Testis (tissue), 3 donors: ENCODE data around the gene BMPR1B. TPM values are rescaled to one million over a fixed set of nuclear protein-coding genes. Genes with fewer than 3 reads are reported as not detected.

Experiments used
- DNase-seq: peaks from one replicate; pipeline ENCODE4 v3.0.0-alpha.2; 2019
- H3K27ac ChIP-seq, 2 donors: fragments of 200-600 bp; sonication (generic); one replicate each; pipeline ENCODE4 v1.5.1; 2019
- H3K27me3 ChIP-seq: fragments of 200-600 bp; sonication (generic); one replicate; pipeline ENCODE4 v1.5.1; 2019
- H3K36me3 ChIP-seq: fragments of 200-600 bp; sonication (generic); one replicate; pipeline ENCODE4 v1.5.1; 2017; ENCODE audit warnings: low read depth; ENCODE audit errors: missing control alignments
- H3K4me1 ChIP-seq: fragments of 200-600 bp; sonication (generic); one replicate; pipeline ENCODE4 v1.5.1; 2019
- H3K4me3 ChIP-seq, 2 donors: fragments of 200-600 bp; sonication (generic); one replicate each; pipeline ENCODE4 v1.5.1; 2017 to 2019
- H3K9me3 ChIP-seq: fragments of 200-600 bp; sonication (generic); one replicate; pipeline ENCODE4 v1.5.1; 2017
- CTCF ChIP-seq, 3 experiments: fragments of 450-650 bp in 2 of 3; fragments of 200-600 bp in 1 of 3; sonication (generic) in 1 of 3; IDR thresholded peaks; one replicate each; pipeline ENCODE4 v1.5.1; 2016 to 2019; ENCODE audit warnings: antibody characterized with exemption in 3 of 3, mild to moderate bottlenecking in 2 of 3, moderate library complexity in 1 of 3
- POLR2A ChIP-seq: fragments of 450-650 bp; IDR thresholded peaks from one replicate; pipeline ENCODE4 v1.6.1; 2017; ENCODE audit warnings: antibody characterized with exemption, mild to moderate bottlenecking, moderate library complexity
- WGBS, 2 donors: methylation state at CpG; one replicate each; pipeline ENCODE4 v1.1.5; 2018; 5-methylcytosine and 5-hydroxymethylcytosine counted together
- intact Hi-C: fragments of 100-400 bp; cut with DNase I; formaldehyde crosslinking; loops from one replicate; pipeline ENCODE4 v1.15.1; 2023; ENCODE audit warnings: low total_unique reads
- polyA plus RNA-seq: library from polyadenylated mRNA; stranded (reverse); fragments of 350-450 nt; fragmentation: Illumina TruSeq; extraction: RNeasy Lipid Tissue Mini Kit (QIAGEN cat#74804); gene quantifications from one replicate; pipeline ENCODE4 v1.2.3, GENCODE V29; 2014; ENCODE audit warnings: low read depth, low replicate concordance; ENCODE audit not compliant: insufficient read depth
- total RNA-seq, 2 donors: library from RNA; depleted of rRNA; stranded (reverse); fragments of >200 nt; gene quantifications; one replicate each; pipeline ENCODE4 v1.2.3, GENCODE V29; 2016

The BMPR1B gene
- total and polyA plus RNA-seq, 3 donors from 2014 or later, result 7.5 to 13.0 (median 9.1) TPM

GRCh38 chr4:94721310-94721709, 36.4 kb upstream of the BMPR1B start:
- no peak overlapping the region for H3K27ac ChIP-seq
- H3K27me3 ChIP-seq, result no peaks in the 10 kb centered on the region
- intact Hi-C loops, result no loop called here
- no peaks in the 10 kb centered on the region for H3K36me3 ChIP-seq
- 89 to 91% methylated on average over 2 of the region's 2 CpGs for WGBS, 2 donors
- H3K9me3 ChIP-seq, result no peaks in the 10 kb centered on the region
- DNase-seq, result no peak
- peak overlapping the region in 1 of 2 donors; percentile 8 for H3K4me3 ChIP-seq
- no peak for TF ChIP-seq CTCF (IDR thresholded peaks at IDR 0.05)
- no peaks in the 10 kb centered on the region for H3K4me1 ChIP-seq

- 75 to 87% methylated on average over 2 of the region's 2 CpGs for WGBS, 2 donors
- no peaks in the 10 kb centered on the region for H3K27me3 ChIP-seq
- intact Hi-C loops, result no loop called here
- no peak overlapping the region for H3K27ac ChIP-seq
- H3K36me3 ChIP-seq, result no peaks in the 10 kb centered on the region
- TF ChIP-seq POLR2A (no peak), CTCF (IDR thresholded peaks at IDR 0.05) (no peak)
- H3K4me1 ChIP-seq, result no peaks in the 10 kb centered on the region
- no peak for DNase-seq
- H3K4me3 ChIP-seq, result no peak overlapping the region
- H3K9me3 ChIP-seq, result no peaks in the 10 kb centered on the region
These were observed 35.5 kb upstream of the BMPR1B start for GRCh38 chr4:94722270-94722669.

- 55 to 66% methylated on average over 2 of the region's 2 CpGs for WGBS, 2 donors
These were observed 35.0 kb upstream of the BMPR1B start for GRCh38 chr4:94722748-94723147.

GRCh38 chr4:94724016-94724790, 33.6 kb upstream of the BMPR1B start:
- no peak overlapping the region for H3K27ac ChIP-seq
- no peak for DNase-seq

More at GRCh38 chr4:94722748-94723147, 35.0 kb upstream of the BMPR1B start:
- no peak for DNase-seq
- Histone ChIP-seq H3K4me3 (no peak overlapping the region), H3K36me3 (no peaks in the 10 kb centered on the region), H3K9me3 (no peaks in the 10 kb centered on the region), H3K27ac (no peak overlapping the region), H3K27me3 (no peaks in the 10 kb centered on the region), H3K4me1 (no peaks in the 10 kb centered on the region)
- intact Hi-C loops, result no loop called here
- TF ChIP-seq POLR2A, result no peak
- TF ChIP-seq CTCF (IDR thresholded peaks at IDR 0.05), result no peak

More at GRCh38 chr4:94724016-94724790, 33.6 kb upstream of the BMPR1B start:
- no peak for TF ChIP-seq CTCF (IDR thresholded peaks at IDR 0.05)
- no peak for TF ChIP-seq POLR2A
- intact Hi-C loops, result no loop called here
- no peaks in the 10 kb centered on the region for H3K27me3 ChIP-seq
- H3K9me3 ChIP-seq, result no peaks in the 10 kb centered on the region
- no peaks in the 10 kb centered on the region for H3K36me3 ChIP-seq
- WGBS, 2 donors, result 89 to 94% methylated on average over 3 of the region's 3 CpGs
- no peaks in the 10 kb centered on the region for H3K4me1 ChIP-seq
- no peak overlapping the region for H3K4me3 ChIP-seq
